ENCODE measurements around the gene SUMO4. TPM values are rescaled to one million over a fixed set of nuclear protein-coding genes. Genes with fewer than 3 reads are reported as not detected.
A peak's percentile ranks its signal among the peaks of the same experiment; 100 is the strongest.

SUMO4 gene
- polyA plus RNA-seq, 2 of the 4 experiments (the other 2 are of a cell fraction), result 0.18 TPM; not detected in 1

- no peak for TF ChIP-seq FOSB (CRISPR knock-in tag; IDR thresholded peaks at IDR 0.05)
- TF ChIP-seq MYC (IDR thresholded peaks at IDR 0.05; ENCODE audit: borderline replicate concordance, low read length), result no peak
- no peak for TF ChIP-seq ATOH8 (CRISPR knock-in tag; IDR thresholded peaks at IDR 0.05; ENCODE audit: low read depth)
- no peak for TF ChIP-seq ZC3H11A (IDR thresholded peaks at IDR 0.05)
- no peak for TF ChIP-seq CBX8 (IDR thresholded peaks at IDR 0.05)
- peak in 1 of 2 experiments; percentile 29; a peak in 1 of 5 replicates for TF ChIP-seq RAD21 (conservative IDR thresholded peaks at IDR 0.05 in 1 of 2, IDR thresholded peaks at IDR 0.05 in 1 of 2)
- no peak for TF ChIP-seq NPAS2 (CRISPR knock-in tag; IDR thresholded peaks at IDR 0.05; ENCODE audit: borderline replicate concordance)
- TF ChIP-seq HES2 (IDR thresholded peaks at IDR 0.05), result no peak
- Histone ChIP-seq H3K4me3 (no peak overlapping the region), H3K4me2 (no peak overlapping the region), H3K4me1 (0 out of 3 replicates have a peak, but pooled peaks cover 3% of the 10 kb centered on the region), H3K9me3 (no peaks in the 10 kb centered on the region), H3K27ac (no peak overlapping the region)
- WGBS (ENCODE audit: missing lambda C conversion rate), result 84% methylated on average over 26 of the region's 26 CpGs
- ChIA-PET POLR2A (no interaction called here), CTCF (interaction anchor here (1.5 to 3.0 kb wide), 4 partner anchors 9 to 348 kb away, joined by 3 to 39 read pairs (median 6); no protein-coding TSS in a partner anchor)
- FAIRE-seq, result no peak
- no peak for DNase-seq (ENCODE audit: low read depth in 1 of 2, low spot score in 1 of 2)
- no peak for ATAC-seq
Measured at GRCh38 chr6:149429427-149430360, 29.6 kb downstream of the SUMO4 start.

- 15% methylated on average over 17 of the region's 19 CpGs for WGBS (ENCODE audit: missing lambda C conversion rate)
- TF ChIP-seq MAX (IDR thresholded peaks at IDR 0.05), result 0 out of 2 replicates have a peak, but pooled peaks have one; percentile 17
- peak; percentile 96 to 97 for TF ChIP-seq RAD21 (conservative IDR thresholded peaks at IDR 0.05 in 1 of 2, IDR thresholded peaks at IDR 0.05 in 1 of 2)
- peak; percentile 93 for TF ChIP-seq SMC3 (IDR thresholded peaks at IDR 0.05)
- TF ChIP-seq CTCF (IDR thresholded peaks at IDR 0.05), result peak; percentile 84
- no peak for TF ChIP-seq CHD4 (IDR thresholded peaks at IDR 0.05; ENCODE audit: borderline replicate concordance)
- TF ChIP-seq E2F6 (IDR thresholded peaks at IDR 0.05; ENCODE audit: borderline replicate concordance, low read depth), result no peak
- TF ChIP-seq TFCP2L1 (CRISPR knock-in tag; IDR thresholded peaks at IDR 0.05), result no peak
- no peak for TF ChIP-seq JUNB (IDR thresholded peaks at IDR 0.05)
- no peak for TF ChIP-seq SREBF2 (IDR thresholded peaks at IDR 0.05)
- TF ChIP-seq ATOH8 (CRISPR knock-in tag; IDR thresholded peaks at IDR 0.05; ENCODE audit: low read depth), result no peak
- DNase-seq (ENCODE audit: low read depth in 1 of 2, low spot score in 1 of 2), result peak; percentile 79 to 80
- H3K27ac ChIP-seq, result peak overlapping the region; percentile 48 to 69
- CTCF ChIA-PET, result interaction anchor here (0.5 to 4.5 kb wide), 67 partner anchors 9 to 872 kb away, joined by 3 to 118 read pairs (median 5); partner anchors contain the start of gene TAB2
- peak; percentile 96 to 98 for ATAC-seq
- POLR2A ChIA-PET, result interaction anchor here (0.7 to 1.1 kb wide), 2 partner anchors 33 to 400 kb away, joined by 3 to 4 read pairs; no protein-coding TSS in a partner anchor
- no peaks in the 10 kb centered on the region for H3K9me3 ChIP-seq
- no peak overlapping the region for H3K4me3 ChIP-seq
- no peak for FAIRE-seq
- H3K4me1 ChIP-seq, result 0 out of 3 replicates have a peak, but pooled peaks cover 3% of the 10 kb centered on the region
- peak overlapping the region; percentile 66 for H3K4me2 ChIP-seq
Measured at GRCh38 chr6:149431905-149432775, 32.1 kb downstream of the SUMO4 start.

Data from A549 (cell line).